Measurements from ENCODE around the gene MXRA8.

MXRA8 gene

DNA sequence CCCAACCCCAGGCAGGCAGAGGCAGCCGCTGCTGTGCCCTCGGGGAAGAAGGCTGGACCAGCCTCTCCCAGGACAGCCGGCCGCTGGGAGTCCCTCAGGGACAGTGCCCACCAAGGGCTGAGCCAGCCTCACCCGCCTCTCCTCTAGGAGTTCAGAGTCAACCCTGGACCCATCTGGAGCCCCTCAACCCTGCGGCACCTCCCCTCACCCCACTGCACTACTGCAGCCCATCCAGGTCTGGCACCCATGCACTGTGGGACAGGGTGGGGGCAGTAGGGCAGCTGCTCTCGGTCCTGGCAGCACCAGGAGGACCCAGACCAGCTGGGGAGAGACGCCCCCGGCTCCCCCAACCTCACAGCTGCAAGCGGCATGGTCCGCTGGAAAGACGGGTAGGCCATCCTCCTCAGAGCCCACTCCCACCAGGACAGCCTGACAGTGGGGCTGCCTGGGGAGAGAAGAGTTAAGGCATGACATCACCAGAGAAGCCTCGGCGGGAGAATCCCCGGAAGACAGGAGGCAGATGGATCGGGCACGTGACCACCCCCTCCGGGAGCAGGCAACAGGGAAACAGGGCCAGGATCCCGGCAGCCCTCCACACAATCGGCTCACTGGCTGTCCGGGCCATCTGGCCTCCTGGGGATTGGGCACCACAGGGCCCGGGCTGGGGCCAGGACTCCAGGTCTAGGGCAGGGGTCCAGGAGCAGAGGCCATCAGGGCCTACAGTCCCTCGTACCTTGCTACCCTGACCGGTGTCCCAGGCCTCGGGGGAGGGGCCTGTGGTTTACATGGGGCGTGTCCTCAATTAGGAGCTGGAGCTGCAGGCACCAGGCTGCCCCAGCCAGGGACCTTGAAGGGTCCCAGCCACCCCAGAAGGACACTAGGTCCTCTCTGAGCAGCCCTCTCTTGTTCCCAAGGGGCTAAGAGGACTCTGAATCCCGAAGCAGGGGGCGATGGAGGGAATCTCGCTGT is 53.7 kb downstream of the MXRA8 start:
- H3K4me3 ChIP-seq (ENCODE audit: low read length) = peak overlapping the region; percentile 81
- no peak for DNase-seq (ENCODE audit: low read depth, low spot score)

DNA sequence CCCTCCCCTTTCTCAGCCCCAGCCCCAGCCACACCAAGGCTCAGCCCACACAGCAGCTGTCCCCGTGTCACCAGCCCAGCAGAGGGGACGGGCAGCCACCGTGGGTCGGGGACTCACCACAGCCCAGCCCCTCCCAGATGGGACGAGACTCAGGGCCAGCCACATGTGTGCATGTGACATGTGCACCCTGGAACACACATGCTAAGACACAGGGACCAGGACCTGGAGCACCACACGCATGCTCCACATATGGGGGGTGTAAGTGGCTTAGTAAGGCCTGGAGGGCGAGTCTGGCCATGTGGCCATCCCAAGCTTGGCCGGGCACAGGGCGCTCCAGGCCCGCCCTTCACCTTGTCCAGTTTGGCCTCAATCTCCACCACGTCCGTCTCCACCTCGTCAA is 54.6 kb downstream of the MXRA8 start:
- DNase-seq (ENCODE audit: low read depth, low spot score) = no peak
- no peak overlapping the region for H3K4me3 ChIP-seq (ENCODE audit: low read length)

DNA sequence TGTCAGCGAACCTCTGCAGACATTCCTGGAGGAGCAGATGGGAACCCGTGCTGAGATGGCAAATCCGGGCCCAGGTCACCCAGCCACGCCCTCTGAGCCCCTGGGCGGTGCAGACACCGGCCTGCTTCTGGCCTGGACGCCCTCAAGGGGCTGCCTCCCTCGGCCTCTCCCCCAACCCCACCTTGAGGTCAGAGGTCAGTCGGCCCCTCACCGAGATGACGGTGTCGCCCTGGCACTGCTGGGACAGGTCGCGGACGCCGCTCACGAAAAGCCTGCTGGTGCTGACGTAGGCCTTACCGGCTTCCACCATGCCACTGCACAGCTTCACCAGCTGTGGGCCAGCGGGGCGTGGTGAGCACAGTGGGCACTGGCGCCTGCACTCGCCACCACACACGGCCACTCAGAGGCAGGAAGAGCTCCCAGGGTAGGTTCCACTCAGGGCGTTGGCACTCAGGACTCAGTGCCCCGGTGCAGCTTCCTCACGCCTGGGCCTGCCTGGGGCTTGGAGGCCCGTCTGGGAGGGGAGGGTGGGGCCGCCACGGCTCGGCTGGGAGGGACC is 55.3 kb downstream of the MXRA8 start:
- H3K4me3 ChIP-seq (ENCODE audit: low read length) = no peak overlapping the region
- no peak for DNase-seq (ENCODE audit: low read depth, low spot score)
